Measurements from ENCODE around the gene RAB11A.

Gene RAB11A

GRCh38 chr15:65883571-65883970 is 14.3 kb downstream of the RAB11A start:
- DNase-seq = no peak

GRCh38 chr15:65884511-65884910 is 15.2 kb downstream of the RAB11A start:
- DNase-seq = no peak

DNA sequence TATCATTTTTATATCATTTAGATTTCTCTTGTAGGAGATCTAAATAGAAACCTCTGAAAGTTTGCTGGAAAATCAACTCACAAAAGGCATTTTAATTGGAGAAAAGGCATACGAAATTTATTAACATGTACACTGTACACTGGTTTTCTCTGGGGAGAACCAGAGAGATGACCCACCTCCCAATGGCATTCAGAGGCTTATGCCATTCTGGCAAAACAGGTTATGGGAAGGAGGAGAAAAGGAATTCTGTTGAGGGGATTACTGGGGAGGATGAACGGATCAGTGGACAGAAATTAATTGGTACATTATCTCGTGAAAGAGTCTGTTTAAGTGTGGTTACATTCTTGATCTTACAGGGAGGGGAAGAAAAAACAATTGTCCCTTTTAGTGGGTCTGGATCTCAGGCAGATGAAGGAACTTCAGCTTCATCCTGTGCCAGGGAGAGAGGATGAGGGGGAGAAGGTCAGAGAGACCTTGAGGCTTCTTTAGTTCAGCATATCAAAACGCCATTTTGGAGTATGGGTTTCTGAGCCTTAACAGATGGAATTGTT is 16.5 kb downstream of the RAB11A start:
- no peak for DNase-seq

GRCh38 chr15:65887565-65887964 is 18.3 kb downstream of the RAB11A start:
- DNase-seq = no peak

GRCh38 chr15:65888981-65889380 is 19.7 kb downstream of the RAB11A start:
- no peak for DNase-seq

- DNase-seq = no peak
These were observed 23.8 kb downstream of the RAB11A start for GRCh38 chr15:65893060-65893459.

DNA sequence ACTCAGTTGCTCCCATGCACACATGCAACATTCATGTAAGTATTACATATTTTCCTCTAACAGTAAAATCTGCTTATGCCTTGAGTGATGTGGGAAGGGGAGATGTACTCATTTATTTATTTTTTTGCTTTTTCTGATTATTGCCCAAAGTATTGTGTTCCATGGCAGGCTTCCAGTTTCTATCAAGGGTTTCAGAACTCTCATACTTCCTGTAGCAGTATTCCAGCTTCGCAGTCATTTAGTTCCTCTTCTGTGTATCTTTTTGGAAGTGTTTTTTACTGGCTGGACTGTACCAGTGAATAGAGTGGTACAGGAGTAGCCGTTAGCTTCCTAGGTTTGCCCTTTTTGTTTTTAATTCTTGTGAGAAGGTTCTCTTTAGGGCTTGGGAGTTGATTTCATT is 26.9 kb downstream of the RAB11A start:
- no peak for DNase-seq

DNA sequence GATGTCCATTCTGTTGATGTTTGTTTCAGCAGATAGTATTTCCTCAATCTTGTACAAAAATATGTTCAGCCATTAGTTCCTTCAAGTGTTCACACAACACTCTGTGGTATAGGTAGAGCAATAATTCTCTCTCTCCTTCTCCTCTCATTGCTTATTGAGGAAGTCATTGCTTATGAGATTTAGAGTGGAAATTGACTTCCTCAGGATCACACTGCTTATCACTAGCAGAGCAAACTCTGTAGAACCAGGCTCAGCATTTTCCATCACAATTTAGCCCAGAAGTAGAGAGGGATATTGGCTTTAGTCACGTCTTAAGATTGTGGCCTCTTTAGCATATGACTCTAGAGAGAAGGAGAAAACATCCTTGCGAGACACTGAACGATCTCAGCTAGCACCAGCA is 31.2 kb downstream of the RAB11A start:
- DNase-seq = no peak

GRCh38 chr15:65901336-65901735 is 32.0 kb downstream of the RAB11A start:
- DNase-seq = no peak

DNA sequence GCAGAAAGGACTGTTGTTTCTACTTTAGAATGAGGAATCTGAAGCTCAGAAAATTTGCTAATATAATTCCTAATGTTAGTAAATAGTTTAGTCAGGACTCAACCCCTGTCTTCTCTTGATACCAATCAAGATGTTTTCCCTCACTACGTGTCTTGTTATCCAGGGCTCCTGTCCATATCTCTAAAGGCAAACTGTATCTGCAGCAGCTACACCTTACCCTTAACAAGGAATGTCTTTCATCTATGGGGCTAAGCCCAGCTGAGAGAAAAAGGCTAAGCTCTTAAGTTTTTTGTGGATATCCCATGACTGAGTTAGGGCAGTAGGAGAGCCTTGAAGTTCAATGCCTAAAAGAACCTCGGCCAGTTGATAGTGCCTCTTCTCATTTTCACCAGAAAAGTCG is 32.5 kb downstream of the RAB11A start:
- DNase-seq = no peak

- DNase-seq = peak in 4 of 58 donors; percentile 7 to 25 (median 18)
These were observed 33.1 kb downstream of the RAB11A start for GRCh38 chr15:65902373-65902772.

DNA sequence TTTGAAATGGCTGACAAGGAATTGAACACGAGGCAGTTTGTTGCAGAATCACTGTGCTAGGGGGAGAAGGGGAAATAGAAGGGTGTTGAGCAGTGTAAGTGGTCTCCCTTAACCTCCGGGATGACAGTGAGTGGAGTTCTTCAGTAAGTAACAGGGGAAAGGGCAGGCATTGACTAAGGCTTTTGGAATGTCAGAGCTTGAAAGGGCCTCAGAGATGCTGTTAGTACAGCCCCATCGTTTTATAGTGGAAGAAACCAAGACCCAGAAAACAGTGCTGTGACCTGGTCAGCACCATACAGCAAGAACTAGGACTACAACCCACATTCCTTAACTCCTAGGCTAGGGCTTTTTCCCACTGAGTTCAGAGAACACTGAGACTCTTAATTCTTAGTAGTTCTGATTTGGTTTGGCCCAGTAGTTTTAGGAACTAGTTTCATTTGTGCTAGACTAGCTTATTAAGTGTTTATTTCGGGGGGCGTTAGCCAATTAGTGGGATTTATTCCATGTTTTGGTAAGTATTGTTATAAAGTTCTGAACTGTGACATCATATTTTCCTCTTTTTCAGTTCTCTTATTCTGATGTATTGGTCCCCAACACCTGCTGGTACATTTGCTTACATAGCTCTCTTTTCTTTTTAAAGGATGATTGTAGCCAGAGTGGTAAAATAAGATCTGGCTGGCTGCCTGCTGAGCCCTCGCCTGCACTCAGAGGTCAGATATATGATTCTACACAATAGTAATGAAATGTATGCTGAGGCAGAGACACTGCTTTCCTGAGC is 34.2 kb downstream of the RAB11A start:
- no peak for DNase-seq

- DNase-seq = no peak
These were observed 35.0 kb downstream of the RAB11A start for GRCh38 chr15:65904301-65904700.

DNA sequence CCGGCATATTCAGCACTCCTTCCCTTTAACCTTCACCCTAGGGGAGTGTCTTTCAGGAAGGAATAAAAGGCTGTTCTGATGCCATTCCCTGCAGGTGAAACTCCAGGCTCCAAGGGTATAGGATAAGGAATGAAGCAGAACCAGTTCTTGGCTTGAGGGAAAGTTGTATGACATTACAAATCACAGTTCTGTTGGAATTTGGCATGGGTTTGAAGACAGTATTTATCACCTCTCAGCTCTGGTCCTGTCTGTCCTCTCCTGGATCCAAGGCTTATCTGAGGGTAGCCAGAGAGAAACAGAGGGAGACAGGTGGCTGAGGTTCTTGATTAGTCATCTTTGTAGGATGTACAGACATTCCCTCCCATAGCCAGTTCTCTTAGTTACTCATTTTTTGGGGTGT is 37.1 kb downstream of the RAB11A start:
- DNase-seq = no peak

DNA sequence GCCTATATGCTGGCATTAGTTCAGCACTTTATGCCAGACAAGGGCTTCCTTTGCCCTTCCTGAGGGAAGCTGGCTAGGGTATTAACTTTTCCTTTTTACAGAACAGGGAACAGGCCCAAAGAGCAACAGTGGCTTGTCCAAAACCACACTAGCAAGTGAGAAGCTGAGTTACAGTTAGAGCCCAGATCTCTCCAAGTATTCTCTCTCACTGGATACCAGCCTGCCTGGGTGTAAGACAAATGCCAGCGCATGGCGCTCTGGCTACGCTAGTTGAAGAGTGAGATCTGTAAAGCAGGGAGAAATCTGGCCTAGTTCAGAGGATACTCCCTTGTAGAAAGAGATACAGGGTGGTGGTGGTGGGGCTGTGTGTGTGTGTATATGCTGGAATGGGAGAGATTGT is 38.4 kb downstream of the RAB11A start:
- no peak for DNase-seq

DNA sequence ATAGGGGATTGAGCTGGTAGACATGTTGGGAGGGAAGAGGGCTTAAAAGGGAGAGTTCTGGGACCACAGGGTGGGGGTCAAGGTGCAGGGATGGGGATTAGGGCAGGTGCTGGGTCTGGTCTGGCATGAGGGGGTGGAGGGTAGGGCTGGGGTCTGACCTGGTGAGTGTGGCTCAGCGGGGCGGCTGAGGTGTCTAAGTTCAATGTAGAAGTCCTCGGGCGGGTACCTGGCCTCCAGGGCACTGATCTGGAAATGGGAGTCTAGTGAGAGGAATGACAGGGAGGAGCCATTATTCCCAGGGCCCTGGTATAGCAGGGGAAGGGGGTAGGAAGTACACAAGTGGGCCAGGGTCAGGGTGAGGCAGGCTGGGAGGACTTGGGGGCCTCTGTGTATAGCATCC is 39.6 kb downstream of the RAB11A start:
- no peak for DNase-seq

DNA sequence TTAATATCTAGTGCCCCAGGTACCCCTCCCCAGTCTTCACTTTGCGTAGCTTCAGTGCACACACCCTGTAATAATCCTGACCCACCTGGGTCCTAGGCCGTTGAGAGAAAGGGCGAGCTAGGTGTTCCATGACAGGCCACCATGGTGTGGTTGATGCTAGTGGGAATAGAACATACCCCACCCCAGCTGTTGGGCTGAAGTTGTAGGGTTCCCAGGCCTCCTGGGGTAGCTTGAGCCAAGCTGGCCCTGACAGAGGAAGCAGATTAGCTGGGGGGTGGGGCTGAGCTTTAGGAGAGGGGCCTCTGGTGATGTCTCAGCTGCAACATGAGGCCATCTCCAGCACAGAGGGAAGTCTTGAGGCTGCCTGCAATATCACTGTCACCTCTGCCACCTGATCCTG is 40.5 kb downstream of the RAB11A start:
- DNase-seq = no peak

DNA sequence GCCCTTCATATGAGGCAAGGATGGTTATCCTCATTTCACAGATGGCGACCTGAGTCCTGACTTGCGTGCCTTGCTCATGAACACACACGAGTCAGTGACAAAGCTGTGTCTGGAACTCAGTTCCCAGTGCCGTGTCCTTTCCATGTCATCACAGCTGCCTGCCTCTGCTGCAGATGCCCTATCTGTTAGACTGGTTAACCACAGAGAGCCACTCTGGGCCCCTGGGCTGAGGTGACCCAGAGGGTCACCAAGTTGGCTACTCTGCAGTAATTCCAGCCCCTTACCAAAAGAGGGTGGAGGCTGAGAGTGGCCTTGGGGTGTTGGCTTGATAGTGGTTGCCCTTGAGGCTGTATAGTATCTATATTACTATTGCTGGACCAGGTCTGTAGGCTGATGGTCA is 41.0 kb downstream of the RAB11A start:
- no peak for DNase-seq

- no peak for DNase-seq
These were observed 42.9 kb downstream of the RAB11A start for GRCh38 chr15:65912235-65912634.

- DNase-seq = no peak
These were observed 44.4 kb downstream of the RAB11A start for GRCh38 chr15:65913631-65914199.

DNA sequence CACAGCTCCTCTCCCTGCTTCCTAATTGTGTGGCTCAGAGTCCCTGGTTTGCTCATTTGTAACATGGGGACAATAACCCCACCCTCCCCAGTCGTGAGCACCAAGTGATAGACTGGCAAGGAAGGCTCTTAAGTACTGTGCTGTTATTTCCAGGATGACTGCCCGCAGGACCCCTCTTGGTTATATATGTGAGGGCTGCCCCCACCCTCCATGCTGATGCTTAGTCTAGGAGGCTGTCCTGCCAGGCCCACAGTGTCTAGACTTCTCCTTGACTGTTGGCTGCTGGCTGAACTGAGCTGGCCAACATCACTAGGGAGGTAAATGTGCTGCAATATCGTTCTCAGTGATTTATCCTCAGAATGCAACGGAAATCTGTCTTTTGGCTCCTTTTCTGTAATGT is 45.1 kb downstream of the RAB11A start:
- no peak for DNase-seq

DNA sequence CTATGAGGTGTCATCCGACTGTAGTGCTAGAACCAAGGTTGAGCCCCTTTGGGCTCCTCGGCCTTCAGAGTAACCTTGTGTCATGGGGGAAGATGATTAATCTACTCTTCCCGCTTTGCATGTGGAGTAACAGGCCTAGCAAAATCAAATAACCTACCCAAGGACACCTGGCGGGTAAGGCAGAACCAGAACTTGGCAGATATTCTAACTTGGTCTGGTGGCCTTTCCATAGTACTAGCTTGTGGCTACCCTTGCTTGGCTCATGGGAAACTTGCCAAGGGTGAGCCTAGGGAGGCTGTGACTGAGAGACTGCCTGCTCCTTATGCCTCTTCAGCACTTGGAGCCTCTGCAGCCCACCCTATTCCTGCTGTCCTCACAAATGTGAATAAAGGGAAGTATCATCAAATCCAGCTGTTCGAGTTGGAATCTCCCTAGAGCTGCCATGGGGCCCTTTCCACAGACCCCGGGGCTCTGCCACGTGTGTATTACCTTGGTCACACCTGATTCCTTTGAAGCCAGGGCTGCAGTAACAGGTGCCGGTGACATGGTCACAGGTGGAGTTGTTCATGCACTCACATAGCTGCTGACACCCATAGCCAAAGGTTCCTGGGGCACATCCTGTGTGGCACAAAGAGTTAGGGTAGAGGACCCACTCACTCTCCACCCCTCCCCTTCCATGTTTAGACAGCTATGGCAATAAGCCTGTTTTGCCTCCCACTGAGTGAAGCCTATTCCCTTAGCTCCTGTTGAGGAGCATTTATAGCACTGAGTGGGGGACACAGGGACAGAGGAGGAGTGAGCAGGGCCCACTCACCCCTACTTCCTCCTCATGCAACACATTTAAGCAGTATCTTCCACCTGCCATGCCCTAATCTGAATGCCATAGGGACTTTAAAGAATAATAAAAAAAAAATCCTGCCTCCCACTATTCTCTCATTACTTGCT is 46.0 kb downstream of the RAB11A start:
- no peak for DNase-seq

Measured in anterior cingulate cortex (tissue), 58 donors.